Astrocyte of the cerebellum (primary cell): Measurements from ENCODE around the gene C16orf89.
"Not testable (repeated sequence)": the region's sequence is repeated elsewhere in the genome, so short reads cannot be mapped to it uniquely, and the experiment has no call there.

Experiments used
- DNase-seq: peaks from one replicate; pipeline ENCODE4 v3.0.0-alpha.2; 2011; ENCODE audit warnings: low read depth
- H3K4me3 ChIP-seq: 2 replicates; pipeline ENCODE4 v1.5.1; 2011; ENCODE audit warnings: mild to moderate bottlenecking, low read depth, low read length, moderate library complexity
- in situ Hi-C: cut with HindIII; loops from 2 replicates; pipeline ENCODE4 v1.10.0; 2017; ENCODE audit warnings: low sequenced_read_pairs
- TF ChIP-seq, protein P1 (sequence below): IDR thresholded peaks from 2 replicates; pipeline ENCODE4 v1.5.1; 2012; ENCODE audit warnings: low read length, low read depth, moderate library complexity, mild to moderate bottlenecking; ENCODE audit errors: missing control alignments

Gene C16orf89

DNA sequence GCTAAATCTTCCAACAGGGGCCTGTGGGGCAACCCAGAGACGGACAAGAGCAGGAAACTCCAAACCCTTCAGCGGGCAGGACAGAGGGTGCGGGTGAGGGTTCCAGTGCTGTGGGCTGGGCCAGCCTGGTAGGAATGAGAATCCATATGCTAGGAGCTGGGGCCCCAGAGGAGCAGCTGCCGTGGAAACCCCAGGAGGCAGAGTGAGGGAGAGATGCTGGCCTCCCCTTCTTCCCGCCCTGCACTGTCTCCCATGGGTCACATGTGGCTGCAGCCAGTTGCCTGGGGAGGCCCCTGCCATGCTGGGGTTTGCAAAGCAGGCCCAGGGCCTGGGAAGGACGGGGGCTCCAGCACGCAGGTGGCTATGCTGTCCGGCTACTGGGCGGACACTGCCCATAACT, 27.3 kb upstream of the C16orf89 start:
- DNase-seq, H3K4me3 ChIP-seq, in situ Hi-C loops: not testable (repeated sequence)

DNA sequence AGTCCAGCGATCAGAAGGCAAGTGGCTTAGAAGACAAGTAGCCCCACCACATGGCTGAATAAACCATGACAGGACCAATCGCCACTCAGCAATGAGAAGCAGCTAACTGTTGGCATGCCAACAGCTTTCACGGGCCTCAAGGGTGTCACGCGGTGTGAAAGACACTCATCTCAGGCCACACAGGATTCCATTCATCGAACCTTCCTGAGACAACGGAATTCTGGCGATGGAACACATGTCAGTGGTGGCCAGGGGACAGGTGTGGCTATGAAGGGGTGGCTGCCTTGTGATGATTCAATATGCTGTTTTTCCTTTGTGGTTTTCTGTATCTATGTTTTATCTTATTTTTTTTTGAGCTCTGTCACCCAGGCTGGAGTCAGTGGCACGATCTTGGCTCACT, 24.8 kb upstream of the C16orf89 start:
- in situ Hi-C loops, H3K4me3 ChIP-seq, DNase-seq: not testable (repeated sequence)

DNA sequence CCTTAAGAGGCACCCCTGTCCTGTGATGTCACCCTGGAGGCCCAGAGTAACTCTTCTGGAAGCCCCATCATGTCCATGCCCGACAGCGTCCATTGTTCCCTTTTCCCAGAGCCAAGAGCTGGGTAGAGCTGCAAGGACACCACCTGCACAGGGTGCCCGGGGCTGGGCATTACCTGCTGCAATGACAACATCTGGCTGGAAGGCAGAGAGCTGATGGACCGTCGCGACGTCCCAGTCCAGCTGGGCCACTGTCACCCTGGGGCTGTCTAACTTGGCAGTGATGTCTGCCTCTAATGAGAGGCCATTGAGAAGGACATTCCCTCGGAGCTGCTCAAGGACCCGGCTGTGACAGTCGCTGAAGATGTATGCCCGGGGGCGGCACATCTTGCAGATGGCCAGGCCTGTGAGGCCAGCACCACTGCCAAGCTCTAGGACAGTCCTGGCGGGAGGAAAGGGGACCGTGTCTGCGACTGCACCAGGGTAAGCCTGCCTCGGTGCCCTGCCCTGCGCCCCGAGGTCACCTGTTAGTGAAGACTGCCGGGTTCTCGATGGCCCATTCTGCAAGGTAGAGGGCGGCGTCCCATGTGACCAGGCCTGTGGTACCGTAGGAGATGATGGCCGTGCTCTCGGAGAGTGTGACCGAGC, 24.3 kb upstream of the C16orf89 start:
- in situ Hi-C loops, H3K4me3 ChIP-seq, DNase-seq: not testable (repeated sequence)

DNA sequence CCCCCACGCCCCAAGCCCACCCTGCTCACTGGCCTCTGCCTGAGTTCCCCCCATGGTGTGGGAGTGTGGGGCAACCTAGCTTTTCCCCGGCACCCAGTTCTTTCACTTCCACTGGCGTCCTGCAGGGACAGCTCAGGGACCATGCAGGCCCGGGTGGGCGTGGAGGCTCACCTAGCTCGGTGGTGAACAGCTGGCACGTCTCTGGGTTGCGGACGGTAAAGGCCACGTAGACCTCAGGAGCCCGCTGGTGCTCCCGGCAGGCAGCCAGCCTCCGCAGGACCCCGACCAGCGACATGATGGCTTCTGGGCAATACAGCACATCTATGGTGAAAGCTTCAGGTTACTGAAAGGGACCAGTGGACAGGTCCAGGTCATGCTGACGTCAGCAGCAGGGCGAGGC, 23.2 kb upstream of the C16orf89 start:
- in situ Hi-C loops, DNase-seq, H3K4me3 ChIP-seq: not testable (repeated sequence)

DNA sequence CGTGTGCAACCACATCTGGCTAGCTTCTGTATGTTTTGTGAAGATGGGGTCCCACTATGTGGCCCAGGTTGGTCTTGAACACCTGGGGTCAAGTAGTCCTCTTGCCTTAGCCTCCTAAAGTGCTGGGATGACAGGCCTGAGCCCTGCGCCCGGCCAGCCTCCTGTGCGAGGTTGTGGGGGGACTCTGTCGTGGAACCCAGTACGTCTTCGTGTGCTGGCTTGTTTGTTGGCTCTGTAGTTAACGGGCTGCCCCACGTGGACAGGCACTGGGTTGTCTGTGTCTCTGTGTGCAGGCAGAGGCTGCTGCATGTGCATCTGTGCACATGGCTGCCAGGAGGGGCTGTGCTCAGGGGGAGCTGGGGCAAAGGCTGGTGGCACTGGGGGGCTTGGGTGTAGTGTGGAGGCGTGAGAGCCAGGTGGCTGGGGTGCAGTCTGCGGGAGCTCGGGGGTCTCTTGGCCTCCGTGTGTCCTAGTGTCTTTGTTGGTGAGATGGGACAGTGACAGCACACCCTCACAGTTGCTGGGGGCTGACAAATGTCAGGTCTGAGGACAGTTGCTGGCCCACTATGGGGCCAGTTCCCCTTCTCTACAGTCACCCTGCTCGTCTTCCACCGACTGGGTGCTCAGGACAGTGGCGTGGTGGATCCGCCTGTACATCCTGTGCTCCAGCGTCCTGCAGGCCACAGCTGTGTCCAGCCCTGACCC, 22.5 kb upstream of the C16orf89 start:
- H3K4me3 ChIP-seq, in situ Hi-C loops, DNase-seq: not testable (repeated sequence)

DNA sequence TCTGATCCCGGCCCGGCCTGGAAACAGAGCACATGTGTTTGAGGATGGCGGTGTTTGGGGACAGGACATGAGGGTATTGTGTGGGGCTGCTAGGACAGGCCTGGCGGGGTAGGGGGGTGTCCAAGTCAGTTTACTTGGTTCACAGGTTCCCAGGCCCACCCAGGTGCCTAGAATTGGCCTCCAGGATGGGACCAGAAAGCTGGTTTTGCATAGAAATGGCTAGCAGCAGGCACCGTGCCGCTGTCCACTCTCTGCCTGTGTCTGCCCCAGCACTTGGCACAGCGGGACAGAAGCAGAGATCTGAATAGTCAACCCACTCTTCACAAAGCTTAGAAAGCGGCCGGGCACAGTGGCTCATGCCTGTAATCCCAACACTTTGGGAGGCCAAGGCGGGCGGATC, 20.0 kb upstream of the C16orf89 start:
- H3K4me3 ChIP-seq, in situ Hi-C loops, DNase-seq: not testable (repeated sequence)

DNA sequence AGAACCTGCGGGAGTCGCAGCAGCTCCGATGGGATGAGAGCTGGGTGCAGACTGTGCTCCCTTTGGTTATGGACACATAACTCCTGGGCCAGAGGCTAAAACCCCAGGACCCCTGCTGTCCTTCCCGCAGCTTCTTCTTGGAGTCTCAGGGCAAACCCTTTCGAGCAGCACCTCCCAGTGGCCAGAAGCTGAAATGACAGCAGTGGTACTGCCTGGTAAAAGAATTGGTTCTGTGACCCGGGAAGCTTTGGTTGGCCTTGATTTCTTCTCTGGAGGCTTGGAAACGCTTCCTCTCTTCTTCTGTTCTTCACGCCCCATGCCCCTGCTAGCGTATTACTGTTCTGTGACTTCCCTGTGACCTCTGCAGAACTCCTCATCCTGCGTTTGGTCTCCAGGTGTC, 19.0 kb upstream of the C16orf89 start:
- DNase-seq = peak; percentile 24
- in situ Hi-C loops, H3K4me3 ChIP-seq: not testable (repeated sequence)
- TF ChIP-seq, protein P1, sequence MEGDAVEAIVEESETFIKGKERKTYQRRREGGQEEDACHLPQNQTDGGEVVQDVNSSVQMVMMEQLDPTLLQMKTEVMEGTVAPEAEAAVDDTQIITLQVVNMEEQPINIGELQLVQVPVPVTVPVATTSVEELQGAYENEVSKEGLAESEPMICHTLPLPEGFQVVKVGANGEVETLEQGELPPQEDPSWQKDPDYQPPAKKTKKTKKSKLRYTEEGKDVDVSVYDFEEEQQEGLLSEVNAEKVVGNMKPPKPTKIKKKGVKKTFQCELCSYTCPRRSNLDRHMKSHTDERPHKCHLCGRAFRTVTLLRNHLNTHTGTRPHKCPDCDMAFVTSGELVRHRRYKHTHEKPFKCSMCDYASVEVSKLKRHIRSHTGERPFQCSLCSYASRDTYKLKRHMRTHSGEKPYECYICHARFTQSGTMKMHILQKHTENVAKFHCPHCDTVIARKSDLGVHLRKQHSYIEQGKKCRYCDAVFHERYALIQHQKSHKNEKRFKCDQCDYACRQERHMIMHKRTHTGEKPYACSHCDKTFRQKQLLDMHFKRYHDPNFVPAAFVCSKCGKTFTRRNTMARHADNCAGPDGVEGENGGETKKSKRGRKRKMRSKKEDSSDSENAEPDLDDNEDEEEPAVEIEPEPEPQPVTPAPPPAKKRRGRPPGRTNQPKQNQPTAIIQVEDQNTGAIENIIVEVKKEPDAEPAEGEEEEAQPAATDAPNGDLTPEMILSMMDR = peak; percentile 63

DNA sequence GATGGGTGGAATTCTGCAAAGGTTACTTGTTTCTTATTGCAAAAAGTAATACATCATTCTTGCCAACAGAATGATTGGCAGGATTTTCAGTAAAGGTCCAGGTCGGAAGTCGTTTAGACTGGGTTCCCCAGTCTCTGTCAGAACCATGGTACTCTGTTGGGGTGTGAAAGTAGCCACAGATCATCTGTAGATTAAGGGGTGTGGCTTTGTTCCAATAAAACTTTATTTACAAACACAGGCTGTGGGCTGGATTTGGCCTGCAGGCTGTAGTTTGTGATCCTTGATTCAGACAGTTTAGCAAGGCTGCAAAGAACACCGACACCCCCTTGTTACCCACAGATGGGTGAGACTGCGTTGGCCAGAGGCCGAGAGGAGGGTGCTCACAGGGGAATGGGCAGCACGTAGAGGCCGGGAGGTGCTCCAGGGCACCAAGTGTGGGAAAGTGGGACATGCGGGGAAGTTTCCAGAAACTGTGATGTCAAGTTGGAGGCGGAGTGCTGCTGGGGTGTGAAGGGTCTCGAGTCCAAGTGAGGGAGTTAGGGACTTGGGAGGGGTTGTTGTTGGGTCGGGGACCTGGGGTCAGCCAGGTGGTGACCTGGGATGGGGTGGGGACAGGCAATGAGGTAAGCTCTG, 18.5 kb upstream of the C16orf89 start:
- DNase-seq, in situ Hi-C loops: not testable (repeated sequence)

DNA sequence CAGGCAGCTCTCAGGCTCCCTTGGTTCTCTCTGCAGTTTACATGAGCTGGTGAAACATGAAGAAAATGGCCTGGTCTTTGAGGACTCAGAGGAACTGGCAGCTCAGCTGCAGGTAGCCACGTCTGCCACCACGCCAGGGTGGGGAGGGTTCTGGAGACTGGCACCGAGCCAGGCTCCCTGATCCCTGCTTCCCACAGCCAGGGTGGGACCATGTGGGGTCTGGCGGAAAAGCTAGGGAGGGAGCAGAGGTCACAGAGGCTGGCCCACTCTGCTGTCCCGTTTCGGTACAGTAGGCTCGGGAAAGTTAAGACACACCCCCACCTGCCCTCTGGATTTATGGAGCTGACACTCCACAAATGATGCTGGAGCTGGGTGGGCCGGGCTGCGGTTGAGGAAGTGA, 17.9 kb upstream of the C16orf89 start:
- in situ Hi-C loops, H3K4me3 ChIP-seq, DNase-seq: not testable (repeated sequence)

More for the DNA sequence above, 18.5 kb upstream of the C16orf89 start:
- H3K4me3 ChIP-seq = not testable (repeated sequence)

DNA sequence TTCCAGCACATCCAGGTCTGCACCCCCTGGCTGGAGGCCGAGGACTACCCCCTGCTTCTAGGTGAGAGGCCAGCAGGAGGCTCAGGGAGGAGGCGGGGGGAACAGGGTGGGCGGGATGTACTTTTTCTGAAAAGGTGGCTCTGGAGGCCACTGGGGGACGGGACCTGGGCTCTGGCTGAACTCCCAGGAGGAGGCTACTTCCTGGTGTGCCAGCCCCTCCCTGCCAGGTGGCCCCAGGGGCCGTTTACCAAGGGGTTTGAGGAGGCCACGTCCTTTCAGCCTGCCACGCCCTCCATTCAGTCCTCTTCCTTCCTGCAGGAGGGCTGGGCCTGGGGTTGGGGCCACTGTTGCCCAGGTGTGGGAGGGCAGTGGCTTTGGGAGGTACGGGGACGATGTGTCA, 15.2 kb upstream of the C16orf89 start:
- DNase-seq, H3K4me3 ChIP-seq, in situ Hi-C loops: not testable (repeated sequence)

DNA sequence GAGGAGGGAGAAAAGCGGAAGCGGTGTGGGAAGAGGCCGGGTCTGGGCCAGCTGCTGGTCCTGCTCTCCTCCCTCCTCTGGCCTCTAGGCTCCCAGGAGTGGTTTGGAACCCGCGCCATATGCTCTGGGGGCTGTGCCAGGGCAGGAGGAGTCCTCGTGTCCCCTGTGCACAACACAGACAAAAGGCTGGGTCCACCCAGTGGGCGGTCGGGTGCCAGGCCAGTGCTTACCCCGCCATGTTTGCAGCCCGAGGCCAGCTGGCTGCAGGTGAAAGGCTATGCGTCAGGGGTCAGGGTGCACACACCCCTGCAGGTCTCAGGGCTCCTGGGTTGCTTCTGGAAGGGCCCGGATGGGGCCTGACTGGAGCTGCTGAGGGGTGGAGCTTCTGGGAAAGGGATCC, 14.7 kb upstream of the C16orf89 start:
- DNase-seq, H3K4me3 ChIP-seq, in situ Hi-C loops: not testable (repeated sequence)

DNA sequence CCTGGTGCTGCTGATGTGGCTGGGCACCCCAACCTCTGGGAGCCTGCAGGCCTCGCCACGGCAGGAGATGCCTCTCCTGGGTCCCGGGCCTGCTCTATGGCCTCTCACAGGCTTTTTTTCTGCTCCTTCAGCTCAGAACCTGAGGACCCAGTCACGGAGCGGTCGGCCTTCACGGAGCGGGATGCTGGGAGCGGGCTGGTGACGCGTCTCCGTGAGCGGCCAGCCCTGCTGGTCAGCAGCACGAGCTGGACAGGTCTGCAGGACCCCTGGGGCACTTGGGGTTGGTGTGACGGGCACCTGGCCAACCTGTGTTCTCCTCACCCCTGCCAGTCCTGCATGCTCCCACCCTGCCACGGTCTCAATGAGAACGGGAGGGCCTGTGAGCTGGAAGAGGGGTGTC, 12.9 kb upstream of the C16orf89 start:
- in situ Hi-C loops = no loop called here

More for the DNA sequence above, 12.9 kb upstream of the C16orf89 start:
- TF ChIP-seq, protein P1 = no peak
- H3K4me3 ChIP-seq = no peak overlapping the region
- no peak for DNase-seq
